CD4-positive, alpha-beta T cell treated with Interferon alpha-2 for 1 hour (primary cell): ENCODE data around the gene PTCH2.
A peak's percentile ranks its signal among the peaks of the same experiment; 100 is the strongest.
"Not testable (repeated sequence)": the region's sequence is repeated elsewhere in the genome, so short reads cannot be mapped to it uniquely, and the experiment has no call there.

Experiments
- DNase-seq, 2 donors: peaks; one replicate each; pipeline ENCODE4 v3.0.0-alpha.2; 2020 to 2022

Gene PTCH2

DNA sequence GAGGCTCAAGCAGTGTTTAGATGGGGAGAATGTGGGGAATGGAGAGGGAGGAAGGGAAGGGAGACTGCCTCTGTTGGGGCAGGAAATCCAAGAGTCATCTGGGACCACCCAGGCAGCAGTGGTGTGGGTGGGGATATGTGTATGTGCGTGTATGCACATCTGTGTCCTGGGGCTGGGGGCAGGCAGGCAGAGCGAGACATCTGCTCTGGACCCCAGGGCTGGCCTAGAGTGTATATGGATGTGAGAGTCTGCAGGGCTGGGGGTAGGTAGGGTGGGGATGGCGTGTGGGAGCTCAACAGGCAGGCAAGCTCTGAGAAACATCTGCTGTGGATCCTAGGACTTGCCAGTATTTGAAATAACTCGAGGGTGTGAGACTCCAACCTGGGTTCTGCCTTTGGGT is 3.5 kb downstream of the PTCH2 start:
- no peak for DNase-seq

DNA sequence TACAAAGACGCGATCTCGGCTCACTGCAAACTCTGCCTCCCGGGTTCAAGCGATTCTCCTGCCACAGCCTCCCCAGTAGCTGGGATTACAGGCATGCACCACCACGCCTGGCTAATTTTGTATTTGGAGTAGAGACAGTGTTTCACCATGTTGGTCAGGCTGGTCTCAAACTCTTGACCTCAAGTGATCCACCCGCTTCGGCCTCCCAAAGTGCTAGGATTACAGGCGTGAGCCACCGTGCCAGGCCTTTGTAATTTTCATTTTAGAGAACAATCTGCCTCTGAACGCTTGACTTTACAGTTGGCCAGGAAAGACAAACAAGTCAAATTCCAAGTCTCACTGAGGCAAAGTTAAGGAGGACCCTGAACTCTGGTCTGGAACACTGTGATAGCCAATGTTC is 4.8 kb downstream of the PTCH2 start:
- not testable (repeated sequence) for DNase-seq

DNA sequence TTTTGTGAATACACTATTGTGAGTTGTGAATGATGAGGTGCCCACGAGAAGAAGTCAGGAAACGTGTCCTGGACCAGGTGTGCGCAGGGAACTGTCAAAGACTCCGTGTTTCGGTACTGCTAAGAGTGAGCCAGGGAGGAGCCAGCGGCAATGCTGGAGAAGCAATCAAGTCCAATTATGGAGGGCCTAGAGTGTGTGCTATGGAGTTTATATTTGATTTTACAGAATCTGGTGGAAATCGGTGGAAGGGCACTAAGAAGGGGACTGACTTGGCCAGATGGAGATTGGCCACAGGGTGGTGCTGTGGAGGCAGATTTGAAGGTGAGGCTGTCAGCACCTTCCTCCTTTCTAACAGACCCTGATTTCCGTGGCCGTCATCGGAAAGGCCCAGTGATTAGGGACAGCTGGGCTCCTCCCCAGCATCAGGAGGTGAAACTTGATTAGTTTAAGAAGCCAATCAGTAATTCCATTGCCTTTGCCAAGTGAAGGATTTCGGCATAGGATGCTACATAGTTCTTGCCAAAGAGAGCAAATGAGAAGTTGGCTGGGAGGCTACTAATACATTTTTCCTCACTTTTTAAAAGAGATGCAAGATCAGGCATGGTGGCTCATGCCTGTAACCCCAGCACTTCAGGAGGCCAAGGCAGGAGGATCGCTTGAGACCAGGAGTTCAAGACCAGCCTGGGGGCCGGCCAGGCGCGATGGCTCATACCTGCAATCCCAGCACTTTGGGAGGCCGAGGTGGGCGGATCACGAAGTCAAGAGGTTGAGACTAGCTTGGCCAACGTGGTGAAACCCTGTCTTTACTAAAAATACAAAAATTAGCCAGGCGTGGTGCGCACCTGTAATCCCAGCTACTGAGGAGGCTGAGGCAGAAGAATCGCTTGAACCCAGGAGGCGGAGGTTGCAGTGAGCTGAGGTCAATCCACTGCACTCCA is 7.0 kb downstream of the PTCH2 start:
- DNase-seq, result peak; percentile 83 to 87

DNA sequence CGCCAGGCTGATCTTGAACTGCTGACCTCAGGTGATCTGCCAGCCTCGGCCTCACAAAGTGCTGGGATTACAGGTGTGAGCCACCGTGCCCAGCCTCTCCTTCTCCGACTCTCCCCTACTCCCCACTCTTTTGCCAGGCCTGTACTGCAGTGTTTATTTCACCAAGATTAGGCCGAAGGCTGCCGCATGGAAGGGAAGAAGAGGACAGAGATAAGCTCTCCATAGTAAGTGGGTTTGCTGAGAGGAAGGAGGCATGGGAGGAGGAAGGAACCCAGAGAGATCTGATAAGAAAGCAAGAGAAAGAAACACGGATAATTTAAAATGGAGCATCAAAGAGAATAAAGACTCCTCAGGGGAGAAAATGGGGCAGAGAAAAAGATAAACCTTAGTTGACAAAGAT is 8.7 kb downstream of the PTCH2 start:
- DNase-seq, result no peak

DNA sequence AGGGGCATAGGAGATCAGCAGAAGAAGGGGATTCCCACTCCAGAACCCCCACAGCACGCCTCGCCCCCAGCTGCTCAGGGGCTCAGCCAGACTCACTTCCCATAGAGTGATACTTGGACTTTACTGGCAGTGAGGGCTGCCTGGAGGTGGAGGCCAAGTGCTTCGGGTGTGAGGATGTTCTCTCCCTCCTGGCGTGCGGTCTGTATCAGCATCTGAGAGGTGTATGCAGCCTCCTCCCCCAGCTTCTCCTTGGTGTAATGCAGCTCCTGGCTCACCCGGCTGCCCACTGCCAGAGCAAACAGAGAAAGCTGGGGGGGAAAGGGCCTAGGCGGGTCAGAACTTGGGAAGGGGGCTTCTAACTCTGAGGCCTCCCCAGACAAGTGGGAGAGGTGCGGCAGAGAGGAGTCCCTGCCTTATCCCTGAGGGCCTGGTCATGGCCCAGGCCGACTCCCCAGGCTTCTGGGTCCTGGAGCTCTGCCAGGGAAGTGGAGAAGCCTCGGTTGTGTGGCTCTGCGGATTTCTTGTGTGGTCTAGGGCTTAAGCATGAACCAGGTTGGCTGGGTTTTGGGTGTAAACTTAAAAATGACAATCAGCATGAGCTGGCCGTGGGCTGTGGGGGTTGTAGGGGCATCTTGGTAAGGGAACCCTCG is 10.9 kb downstream of the PTCH2 start:
- DNase-seq, result no peak

DNA sequence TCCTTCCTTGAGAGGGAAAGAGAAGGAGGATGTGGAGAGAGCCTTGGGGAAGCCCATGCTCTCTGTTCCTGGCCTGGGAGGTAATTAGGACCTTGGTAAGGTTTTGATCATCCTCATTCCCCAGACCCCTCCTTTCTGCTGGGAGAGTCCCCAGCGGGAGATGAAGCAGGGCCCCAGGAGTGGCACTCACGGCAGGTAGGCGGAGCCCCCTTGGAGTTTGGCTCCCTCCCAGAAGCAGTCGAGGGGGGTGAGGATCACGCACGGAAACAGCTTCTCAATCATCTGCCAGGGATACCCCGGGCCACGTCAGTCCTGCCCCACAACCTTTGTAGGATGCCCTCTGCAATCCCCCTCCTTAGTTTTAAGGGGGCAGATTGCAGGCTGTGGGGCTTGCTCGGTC is 11.5 kb downstream of the PTCH2 start:
- DNase-seq, result no peak

DNA sequence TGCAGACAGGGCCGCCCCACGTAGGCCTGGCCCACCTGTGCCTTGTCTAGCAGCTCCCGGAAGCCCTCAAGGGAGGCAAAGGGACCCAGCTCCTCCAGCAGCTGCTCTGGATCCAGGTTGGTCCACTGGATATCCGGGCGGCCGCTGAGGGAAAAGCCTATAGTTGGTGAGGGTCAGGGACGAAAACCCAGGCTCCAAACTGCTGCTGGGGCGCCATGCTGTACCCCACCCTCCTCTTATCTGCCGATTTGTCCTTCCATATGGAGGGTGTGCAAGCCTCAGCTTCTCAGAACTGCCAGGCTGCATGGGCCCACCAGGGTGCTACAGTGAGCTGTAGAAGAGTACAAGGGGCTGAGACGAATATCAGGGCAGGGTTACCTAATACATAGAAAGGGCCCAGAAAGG is 12.2 kb downstream of the PTCH2 start:
- DNase-seq, result no peak

DNA sequence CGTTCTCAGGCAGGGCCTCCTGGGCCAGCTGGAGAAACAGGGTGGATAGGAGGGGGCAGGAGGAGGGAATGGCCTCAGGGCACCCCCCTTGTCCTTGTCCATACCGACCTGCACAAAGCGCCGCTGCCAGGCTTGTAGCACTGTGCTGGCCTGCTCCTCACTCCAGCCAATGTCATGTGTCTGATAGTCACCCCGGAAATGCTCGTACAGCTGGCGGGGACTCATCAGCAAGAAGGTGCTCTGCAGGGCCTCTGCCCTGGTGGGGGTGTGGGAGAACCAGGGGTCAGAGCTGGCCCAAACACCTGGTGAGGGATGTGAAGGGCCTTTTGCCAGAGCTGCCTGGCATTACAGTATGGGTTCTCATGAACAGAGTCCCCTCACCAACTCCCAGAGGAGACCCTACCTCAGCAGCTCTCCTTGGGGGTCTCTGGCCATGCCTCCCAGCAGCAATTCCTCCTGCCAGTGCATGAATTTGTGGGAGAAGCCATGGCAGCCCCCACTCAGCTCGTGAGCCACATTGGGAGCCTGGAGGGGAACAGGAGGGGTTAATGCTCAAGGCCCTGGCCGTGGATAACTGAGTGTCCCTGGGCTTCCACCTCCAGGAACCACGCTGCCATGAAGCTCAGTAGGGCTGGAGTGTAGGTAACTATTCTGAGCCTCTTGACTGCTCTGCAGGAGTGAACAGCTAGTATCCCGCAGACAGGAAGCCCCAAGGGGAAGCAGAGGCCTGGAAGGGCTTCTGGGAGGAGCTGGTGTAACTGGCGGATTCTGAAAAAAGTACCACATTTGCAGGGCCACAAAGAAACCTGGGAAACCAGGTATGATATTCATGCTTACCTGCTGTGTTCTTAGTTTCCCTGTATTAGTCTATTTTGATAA is 13.3 kb downstream of the PTCH2 start:
- DNase-seq, result no peak

DNA sequence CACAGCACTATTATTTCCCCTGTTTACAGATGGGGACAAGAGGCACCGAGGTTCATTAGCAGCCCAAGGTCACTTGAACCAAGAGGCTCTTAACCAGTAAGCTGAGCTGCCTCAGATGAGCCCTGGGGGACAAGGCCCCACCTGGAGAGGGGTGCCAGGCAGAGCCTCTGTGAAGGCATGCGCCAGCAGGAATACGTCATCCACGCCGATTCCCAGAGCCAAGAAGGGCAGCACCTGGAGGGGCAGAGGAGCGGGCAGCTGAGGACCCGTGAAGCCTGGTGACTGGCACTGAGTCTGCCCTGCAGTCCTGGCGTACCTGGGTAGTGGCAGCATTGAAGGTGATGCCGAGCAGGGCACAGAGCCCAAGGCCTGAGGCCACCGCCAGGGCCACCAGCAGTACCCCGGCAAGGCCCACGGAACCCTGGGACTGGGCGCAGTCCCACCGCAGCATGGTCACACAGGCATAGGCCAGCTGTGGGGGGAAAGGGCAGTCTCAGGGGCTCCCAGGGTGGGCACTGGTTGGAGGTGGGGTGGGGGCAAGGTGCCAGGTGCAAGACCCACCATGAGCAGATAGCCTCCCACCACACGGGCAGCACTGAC is 14.1 kb downstream of the PTCH2 start:
- DNase-seq, result no peak

DNA sequence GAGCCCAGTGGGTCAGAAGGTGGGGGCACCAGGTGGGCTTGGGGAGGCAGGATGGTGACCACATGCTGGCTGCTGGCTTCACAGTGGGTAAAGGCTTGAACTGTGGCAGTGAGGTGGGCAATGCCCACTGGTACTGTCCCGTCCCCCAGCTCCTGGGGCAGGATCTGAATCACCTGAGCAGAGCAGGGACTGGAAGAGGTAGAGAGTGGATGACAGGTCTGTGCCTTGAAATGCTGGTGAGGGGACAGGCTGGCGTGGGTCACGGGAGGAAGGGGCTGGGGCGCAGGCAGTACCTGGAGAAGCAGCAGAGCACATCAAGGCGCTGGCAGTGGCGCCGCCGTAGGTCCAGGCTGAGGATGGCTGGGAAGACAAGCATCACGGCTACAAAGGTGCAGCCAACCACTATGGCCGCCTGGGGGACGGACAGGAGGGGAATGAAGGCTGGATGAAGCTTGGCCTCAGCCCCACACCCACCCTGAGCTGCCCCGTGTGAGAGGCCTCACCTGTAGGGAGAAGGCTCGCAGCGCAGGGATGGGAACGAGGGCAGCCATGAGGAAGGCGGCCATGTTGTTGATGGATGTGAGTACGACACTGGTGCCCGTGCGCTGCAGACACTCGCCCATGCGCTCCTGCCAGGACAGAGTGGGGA is 14.9 kb downstream of the PTCH2 start:
- no peak for DNase-seq

DNA sequence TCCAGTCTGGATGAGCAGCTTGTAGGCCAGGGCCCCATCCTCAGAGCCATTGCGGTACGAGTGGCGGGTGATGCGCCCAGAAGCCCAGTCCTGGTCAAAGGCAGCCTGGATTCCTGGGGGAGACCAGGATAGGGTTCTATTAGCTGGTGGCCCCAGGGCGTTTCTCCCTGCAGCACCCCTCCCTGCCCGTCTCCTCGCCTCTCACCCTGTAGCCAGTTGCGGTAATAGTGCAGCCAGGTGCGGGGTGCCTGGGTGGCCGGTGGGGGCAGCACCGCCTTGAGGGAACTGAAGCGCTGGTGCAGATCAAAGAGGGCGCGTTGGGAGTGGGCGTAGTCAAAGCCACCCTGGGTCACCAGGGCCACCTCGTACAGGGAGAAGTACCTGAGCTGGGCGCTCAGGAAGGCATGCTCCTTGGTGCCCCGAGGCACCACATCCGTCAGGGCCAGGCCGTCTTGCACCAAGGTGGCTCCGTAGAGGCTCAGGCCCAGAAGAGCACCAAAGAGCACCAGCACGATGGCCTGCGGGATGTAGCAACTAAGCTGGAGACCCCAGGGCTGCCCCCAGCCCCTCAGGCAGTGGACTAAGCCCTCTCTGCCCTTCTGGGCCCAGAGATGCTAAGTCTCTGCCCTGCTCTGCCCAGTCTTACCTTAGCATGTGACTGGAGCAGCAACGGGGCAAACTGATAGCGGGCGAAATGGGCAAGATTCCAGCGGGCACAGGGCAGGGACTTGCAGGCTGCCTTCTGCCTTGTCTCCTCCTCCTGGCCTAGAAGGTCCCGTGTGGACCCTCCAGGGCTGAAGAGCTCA is 15.7 kb downstream of the PTCH2 start:
- no peak for DNase-seq

DNA sequence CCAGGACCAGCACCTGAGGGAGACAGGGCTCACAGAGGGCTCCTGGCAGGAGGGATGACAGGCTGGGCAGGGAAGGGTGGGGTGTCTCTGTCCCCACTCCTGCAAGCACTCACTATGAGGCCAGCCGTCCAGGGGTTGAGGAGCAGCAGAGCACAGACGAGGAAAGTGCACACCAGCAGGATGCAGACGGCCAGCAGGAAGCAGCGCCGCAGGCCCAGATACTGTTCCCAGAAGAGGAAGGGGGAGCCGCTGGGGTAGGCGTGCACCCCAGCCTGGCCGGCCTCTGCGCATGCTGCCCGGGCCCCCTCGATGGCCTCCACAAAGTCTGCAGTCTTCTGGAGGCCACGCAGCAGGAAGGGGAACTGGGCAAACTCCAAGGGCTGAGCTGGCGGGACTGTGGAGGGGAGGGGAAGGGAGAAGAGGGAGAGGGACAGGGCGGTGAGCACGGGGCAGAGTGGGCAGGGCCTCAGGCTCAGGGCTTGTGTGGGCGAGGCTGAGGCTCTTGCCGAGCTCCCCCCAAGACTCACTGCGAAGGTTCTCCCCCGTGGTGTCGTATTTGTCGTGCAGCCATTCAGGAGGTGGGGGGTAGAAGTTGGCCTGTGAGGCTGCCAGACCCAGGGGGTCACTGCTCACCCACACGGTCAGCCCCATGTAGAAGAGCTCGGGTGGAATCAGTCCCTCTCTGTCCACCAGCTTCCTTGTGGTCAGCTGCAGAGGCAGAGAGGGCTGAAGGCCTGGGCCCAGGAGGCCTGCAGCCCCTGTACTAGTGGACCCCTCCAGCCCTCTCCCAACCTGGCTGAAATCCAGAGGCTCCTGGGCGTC is 16.5 kb downstream of the PTCH2 start:
- DNase-seq, result peak in 1 of 2 donors; percentile 52

DNA sequence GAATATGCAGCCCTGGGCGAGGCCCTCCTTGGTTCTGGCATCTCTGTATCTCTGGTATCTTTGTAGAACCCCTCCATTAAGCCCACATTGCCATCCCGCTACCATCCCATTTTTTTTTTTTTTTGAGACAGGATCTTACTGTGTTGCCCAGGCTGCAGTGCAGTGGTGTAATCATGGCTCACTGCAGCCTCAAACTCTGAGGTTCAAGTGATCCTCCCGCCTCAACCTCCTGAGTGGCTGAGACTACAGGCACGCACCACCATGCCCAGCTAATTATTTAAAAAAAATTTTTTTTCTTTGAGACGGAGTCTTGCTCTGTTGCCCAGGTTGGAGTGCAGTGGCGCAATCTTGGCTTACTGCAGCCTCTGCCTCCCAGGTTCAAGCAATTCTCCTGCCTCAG is 18.7 kb downstream of the PTCH2 start:
- not testable (repeated sequence) for DNase-seq

DNA sequence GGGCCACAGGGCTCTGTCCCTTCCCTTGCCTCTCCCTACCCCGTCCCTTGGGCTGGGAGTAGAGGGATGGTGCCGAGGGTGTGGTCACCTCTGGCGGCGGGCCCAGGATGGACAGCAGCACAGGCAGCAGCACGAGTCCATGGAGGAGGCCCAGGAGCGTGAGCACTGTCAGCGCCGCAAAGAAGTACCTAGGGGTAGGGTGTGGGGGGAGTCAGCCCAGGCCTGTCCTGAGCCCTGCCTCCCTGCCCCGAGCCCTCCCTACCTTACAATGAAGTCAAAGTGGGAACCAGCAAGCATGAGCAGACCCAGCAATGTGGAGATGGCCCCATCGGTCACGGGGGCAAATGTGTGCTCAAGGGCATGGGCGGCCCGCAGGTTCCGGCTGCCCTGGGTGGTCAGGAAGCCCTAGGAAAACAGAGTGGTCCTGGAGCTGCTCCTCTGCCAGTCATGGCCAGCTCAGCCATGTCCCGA is 20.0 kb downstream of the PTCH2 start:
- no peak for DNase-seq

DNA sequence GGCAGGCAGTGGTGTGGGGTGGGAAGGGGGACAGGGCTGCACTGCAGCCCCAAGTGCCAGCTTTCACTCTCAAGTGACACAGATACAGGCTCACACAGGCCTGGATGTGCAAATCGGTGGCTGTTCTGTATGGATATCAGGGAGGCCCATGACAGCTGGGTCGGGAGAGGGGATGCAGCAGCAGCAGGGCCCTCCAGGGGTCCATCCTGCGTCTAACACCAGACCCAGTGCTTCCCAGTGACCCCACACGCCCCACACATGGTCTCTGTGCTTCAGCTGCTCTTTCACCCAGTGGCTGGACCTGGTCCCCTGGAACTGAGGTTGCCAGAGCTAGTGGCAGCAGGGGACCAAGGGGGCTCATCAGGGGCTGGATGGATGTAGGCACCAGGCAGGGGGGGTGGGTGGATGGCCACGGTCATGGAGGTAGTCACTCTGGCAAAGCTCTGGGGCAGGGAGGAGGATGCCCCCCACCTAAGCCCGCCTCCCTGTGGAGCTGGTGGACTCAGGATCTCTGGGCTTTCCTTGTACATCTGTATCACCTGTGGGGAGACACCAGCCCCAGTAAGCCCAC is 20.8 kb downstream of the PTCH2 start:
- no peak for DNase-seq

DNA sequence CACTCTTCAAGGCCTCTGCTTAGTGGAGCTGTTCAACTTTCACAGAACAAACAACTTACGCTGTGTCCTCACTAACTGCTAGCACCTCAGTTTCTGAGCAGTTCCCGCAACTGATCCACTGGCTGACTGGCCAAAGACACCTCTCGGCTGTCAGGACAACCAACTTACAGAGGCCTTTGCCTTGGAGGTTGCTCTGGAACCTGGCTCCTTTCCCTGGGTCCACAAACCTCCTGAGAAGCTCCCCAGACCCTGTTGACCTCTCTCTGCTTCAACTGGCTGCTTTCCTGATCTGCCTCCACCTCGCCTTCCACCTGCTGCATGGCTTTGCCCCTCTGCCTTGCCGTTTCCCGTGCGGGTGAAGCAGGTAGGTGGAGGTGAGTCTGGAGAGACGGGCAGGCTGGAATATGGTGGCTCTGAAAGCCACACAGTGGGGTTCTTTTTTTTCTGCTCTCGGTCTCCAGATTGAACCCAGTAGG is 21.8 kb downstream of the PTCH2 start:
- no peak for DNase-seq

DNA sequence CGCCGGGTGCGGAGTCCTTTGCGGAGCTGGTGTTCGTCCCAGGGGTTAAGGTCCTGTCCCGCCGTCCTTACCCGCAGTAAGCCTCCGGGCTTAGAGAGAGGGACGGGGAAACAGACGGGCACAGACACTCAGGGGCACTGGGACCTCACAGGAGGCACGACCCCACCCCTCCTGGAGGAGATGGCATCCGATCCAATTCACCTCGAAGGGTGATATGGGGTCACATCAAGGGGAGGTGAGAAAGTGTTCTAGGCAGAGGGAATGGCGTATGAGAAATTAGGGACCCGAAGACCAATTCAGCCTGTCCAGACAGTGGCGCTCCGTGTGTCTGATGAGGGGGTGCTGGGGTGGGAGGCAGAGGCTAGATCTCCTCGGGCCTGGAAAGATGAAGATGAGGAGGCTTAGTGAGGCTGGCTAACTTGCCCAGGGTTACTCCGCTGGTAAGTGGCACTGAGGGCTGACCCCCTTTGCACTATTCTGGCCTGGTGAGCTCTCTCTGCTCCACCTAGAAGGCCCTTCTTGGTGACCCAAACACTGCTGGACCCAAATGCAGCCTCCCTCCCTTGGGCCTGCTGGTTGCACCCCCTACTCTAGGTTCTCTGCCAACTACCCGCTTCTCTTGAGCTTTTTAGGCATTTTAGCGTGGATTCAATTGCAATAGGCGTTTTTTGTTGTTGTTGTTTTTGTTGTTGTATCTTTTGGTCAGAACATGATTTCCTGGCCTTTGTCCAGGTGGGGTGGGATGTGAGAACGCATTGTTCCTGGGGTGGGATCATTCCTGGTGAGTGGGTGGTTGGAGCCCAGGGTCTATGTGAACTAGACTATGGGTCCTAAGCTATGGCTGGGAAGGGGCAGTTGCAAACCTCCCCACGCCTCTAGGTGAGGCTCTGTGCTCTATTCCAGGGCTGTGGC is 22.5 kb downstream of the PTCH2 start:
- DNase-seq, result no peak

DNA sequence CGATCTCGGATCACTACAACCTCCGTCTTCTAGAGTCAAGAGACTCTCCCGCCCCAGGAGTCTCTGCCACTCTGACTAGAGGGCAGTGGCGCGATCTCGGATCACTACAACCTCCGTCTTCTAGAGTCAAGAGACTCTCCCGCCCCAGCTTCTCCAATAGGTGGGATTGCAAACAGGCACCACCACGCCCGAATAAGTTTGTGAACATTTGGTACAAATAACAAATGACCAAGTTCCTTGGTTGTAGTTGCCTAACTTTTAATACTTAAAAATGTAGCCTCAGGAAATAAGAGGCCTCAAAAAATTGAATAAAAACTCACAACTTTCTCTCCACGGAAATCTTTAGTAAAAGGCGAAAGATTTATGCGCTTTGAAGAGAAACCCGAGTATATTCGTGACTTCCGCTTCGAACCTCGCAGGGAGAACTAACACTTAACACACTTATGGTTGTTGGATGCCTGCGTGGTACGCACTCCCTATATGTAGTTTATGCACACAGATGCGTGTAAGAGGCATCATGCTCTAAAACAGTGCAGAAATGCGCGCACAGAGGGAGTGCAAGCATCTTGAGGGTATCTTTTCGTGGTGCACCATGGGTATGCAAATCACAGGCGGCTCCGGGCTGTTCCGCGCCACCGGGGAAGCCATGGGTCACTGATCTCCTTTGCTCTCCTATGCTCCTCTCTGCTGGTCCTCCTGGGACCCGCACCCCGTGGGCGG is 23.3 kb downstream of the PTCH2 start:
- DNase-seq, result peak; percentile 88 to 89
